Prostate gland (tissue), 2 donors: ENCODE results near the gene ROBO1.

Source experiments
- CTCF ChIP-seq, 4 experiments: fragments of 200-600 bp in 2 of 4; fragments of 450-650 bp in 2 of 4; sonication (generic) in 2 of 4; IDR thresholded peaks; 1 replicate in 3 of 4; 2 replicates in 1 of 4; pipeline ENCODE4 v1.5.1; 2016 to 2019; ENCODE audit warnings: antibody characterized with exemption in 4 of 4, mild to moderate bottlenecking in 2 of 4, moderate library complexity in 2 of 4
- POLR2A ChIP-seq: fragments of 450-650 bp; IDR thresholded peaks from one replicate; pipeline ENCODE4 v1.6.1; 2016; ENCODE audit warnings: antibody characterized with exemption, mild to moderate bottlenecking

DNA sequence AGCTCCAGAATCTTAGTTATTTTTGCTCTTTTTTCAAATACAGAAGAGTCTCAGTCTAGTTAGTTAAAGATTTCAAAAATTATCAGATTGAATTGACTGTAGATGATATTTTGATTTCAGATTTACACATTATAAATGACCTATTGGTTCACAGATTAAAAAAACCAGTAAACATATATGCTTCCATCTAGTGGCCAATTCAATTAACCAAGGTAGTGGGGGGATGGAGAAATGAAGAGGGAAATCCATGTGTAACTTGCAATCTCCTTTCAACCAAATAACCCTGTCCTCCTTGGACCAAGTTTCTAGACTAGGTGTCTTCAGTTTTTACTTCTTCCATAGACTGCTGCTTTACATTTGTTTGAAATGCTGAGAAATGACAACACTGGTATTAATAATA, 789.8 kb downstream of the ROBO1 start:
- TF ChIP-seq POLR2A (no peak), CTCF (IDR thresholded peaks at IDR 0.05) (peak in 1 of 4 experiments; percentile 29)
